GM23248 (cell line): ENCODE measurements around the gene SH3GL3. TPM values are rescaled to one million over a fixed set of nuclear protein-coding genes. Genes with fewer than 3 reads are reported as not detected.
A peak's percentile ranks its signal among the peaks of the same experiment; 100 is the strongest.

Experiments used
- DNase-seq: peaks from one replicate; pipeline ENCODE4 v3.0.0-alpha.2; 2015
- H2AFZ ChIP-seq: fragments of 200-600 bp; sonication (generic); 2 replicates; pipeline ENCODE4 v1.6.1; 2016; ENCODE audit warnings: antibody characterized with exemption
- H3F3A ChIP-seq: fragments of 200-600 bp; sonication (generic); 2 replicates; pipeline ENCODE4 v1.6.1; 2016; ENCODE audit warnings: mild to moderate bottlenecking, antibody characterized with exemption, mixed run types; ENCODE audit not compliant: insufficient read depth
- H3K27ac ChIP-seq: fragments of 200-600 bp; sonication (generic); 2 replicates; pipeline ENCODE4 v1.5.1; 2016; ENCODE audit warnings: mild to moderate bottlenecking
- H3K27me3 ChIP-seq: fragments of 200-600 bp; sonication (generic); replicated peaks from 2 replicates; pipeline ENCODE4 v1.6.1; 2016; ENCODE audit warnings: mild to moderate bottlenecking; ENCODE audit not compliant: insufficient read depth
- H3K36me3 ChIP-seq: fragments of 200-600 bp; sonication (generic); 2 replicates; pipeline ENCODE4 v1.6.1; 2016; ENCODE audit warnings: low read depth, mild to moderate bottlenecking
- H3K4me1 ChIP-seq: fragments of 200-600 bp; sonication (generic); 2 replicates; pipeline ENCODE4 v1.6.1; 2016; ENCODE audit warnings: mild to moderate bottlenecking; ENCODE audit not compliant: insufficient read depth
- H3K4me2 ChIP-seq: fragments of 200-600 bp; sonication (generic); one replicate; pipeline ENCODE4 v1.6.1; 2016; ENCODE audit warnings: mild to moderate bottlenecking; ENCODE audit not compliant: unreplicated experiment
- H3K4me3 ChIP-seq: fragments of 200-600 bp; sonication (generic); 2 replicates; pipeline ENCODE4 v1.5.1; 2016; ENCODE audit warnings: mild to moderate bottlenecking
- H3K79me2 ChIP-seq: fragments of 200-600 bp; sonication (generic); 2 replicates; pipeline ENCODE4 v1.6.1; 2016; ENCODE audit warnings: mild to moderate bottlenecking; ENCODE audit not compliant: insufficient read depth
- H3K9ac ChIP-seq: fragments of 200-600 bp; sonication (generic); 2 replicates; pipeline ENCODE4 v1.6.1; 2016; ENCODE audit warnings: mild to moderate bottlenecking
- H3K9me2 ChIP-seq: fragments of 200-600 bp; sonication (generic); 2 replicates; pipeline ENCODE4 v1.6.1; 2016; ENCODE audit warnings: mixed run types, mild to moderate bottlenecking, moderate library complexity; ENCODE audit not compliant: insufficient read depth
- H3K9me3 ChIP-seq: fragments of 200-600 bp; sonication (generic); one replicate; pipeline ENCODE4 v1.6.1; 2017; ENCODE audit warnings: low read depth
- H4K20me1 ChIP-seq: fragments of 200-600 bp; sonication (generic); 2 replicates; pipeline ENCODE4 v1.6.0; 2016; ENCODE audit not compliant: insufficient read depth
- EZH2 ChIP-seq: fragments of 200-600 bp; sonication (generic); IDR thresholded peaks from 2 replicates; pipeline ENCODE4 v1.6.1; 2018; ENCODE audit warnings: antibody characterized with exemption, mild to moderate bottlenecking; ENCODE audit not compliant: insufficient read depth, poor library complexity, severe bottlenecking
- EZH2phosphoT487 ChIP-seq: fragments of 200-600 bp; sonication (generic); IDR thresholded peaks from 2 replicates; pipeline ENCODE4 v1.6.1; 2018; ENCODE audit warnings: antibody characterized with exemption, moderate library complexity, mild to moderate bottlenecking, low read depth; ENCODE audit not compliant: insufficient read depth
- WGBS, 2 experiments: methylation state at CpG; one replicate each; pipeline ENCODE4 v1.1.6; 2015 to 2017; ENCODE audit warnings: low lambda C conversion rate in 2 of 2, low coverage in 1 of 2; ENCODE audit errors: missing lambda C conversion rate in 2 of 2; 5-methylcytosine and 5-hydroxymethylcytosine counted together
- in situ Hi-C: fragments of 300-500 bp; cut with MboI; formaldehyde crosslinking; loops from 2 replicates; pipeline ENCODE4 v1.15.0; 2020
- polyA plus RNA-seq: library from polyadenylated mRNA; unstranded; fragments of >200 nt; fragmentation: Nextera tagmentation; extraction: Ambion mirVana; gene quantifications from 2 replicates; pipeline ENCODE4 v1.2.1, GENCODE V29; 2016
- total RNA-seq: library from RNA; depleted of rRNA; stranded (reverse); fragments of >200 nt; shearing (Covaris generic); gene quantifications from 2 replicates; pipeline ENCODE4 v1.2.3, GENCODE V29; 2014; rRNA removed

The SH3GL3 gene, protein sequence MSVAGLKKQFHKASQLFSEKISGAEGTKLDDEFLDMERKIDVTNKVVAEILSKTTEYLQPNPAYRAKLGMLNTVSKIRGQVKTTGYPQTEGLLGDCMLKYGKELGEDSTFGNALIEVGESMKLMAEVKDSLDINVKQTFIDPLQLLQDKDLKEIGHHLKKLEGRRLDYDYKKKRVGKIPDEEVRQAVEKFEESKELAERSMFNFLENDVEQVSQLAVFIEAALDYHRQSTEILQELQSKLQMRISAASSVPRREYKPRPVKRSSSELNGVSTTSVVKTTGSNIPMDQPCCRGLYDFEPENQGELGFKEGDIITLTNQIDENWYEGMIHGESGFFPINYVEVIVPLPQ
- total RNA-seq (not detected in 2 replicates), polyA plus RNA-seq (0.27 and 0.28 TPM in 2 replicates)

GRCh38 chr15:83446904-83447709 lies at the start of gene SH3GL3:
TSS of gene SH3GL3 (plus strand) at chr15:83447341. CDS start at chr15:83447534, 193 bp downstream.
- H3K79me2 ChIP-seq, result no peaks in the 10 kb centered on the region
- H3K9ac ChIP-seq, result peak within 1 kb of the TSS; percentile 43
- peak within 1 kb of the TSS; percentile 84 for H3K4me2 ChIP-seq
- H3K4me3 ChIP-seq, result peak within 1 kb of the TSS; percentile 74
- DNase-seq, result peak; percentile 93
- H3F3A ChIP-seq, result peaks cover 11% of the 10 kb centered on the region; the same call in 1 of the 2 replicates
- no peaks in the 10 kb centered on the region for H4K20me1 ChIP-seq
- no peak for TF ChIP-seq EZH2phosphoT487
- no peak for TF ChIP-seq EZH2
- H2AFZ ChIP-seq, result peak within 1 kb of the TSS; percentile 84
- no peaks in the 10 kb centered on the region for H3K36me3 ChIP-seq
- in situ Hi-C loops, result no loop called here
- no peaks in the 10 kb centered on the region for H3K9me2 ChIP-seq
- H3K9me3 ChIP-seq, result no peaks in the 10 kb centered on the region
- H3K4me1 ChIP-seq, result 0 out of 2 replicates have a peak, but pooled peaks cover 3% of the 10 kb centered on the region
- H3K27me3 ChIP-seq, result peaks cover 14% of the 10 kb centered on the region
- 2% methylated on average over 54 to 62 of the region's 68 CpGs for WGBS, 2 experiments
- no peak within 1 kb of the TSS for H3K27ac ChIP-seq

GRCh38 chr15:83398626-83399025 lies 48.5 kb upstream of the SH3GL3 start:
- H3K9me2 ChIP-seq, result no peaks in the 10 kb centered on the region
- TF ChIP-seq EZH2phosphoT487, result no peak
- TF ChIP-seq EZH2, result no peak
- H3K4me3 ChIP-seq, result no peak overlapping the region
- H3F3A ChIP-seq, result no peaks in the 10 kb centered on the region
- DNase-seq, result peak; percentile 86
- H4K20me1 ChIP-seq, result no peaks in the 10 kb centered on the region
- H3K9me3 ChIP-seq, result no peaks in the 10 kb centered on the region
- H3K27ac ChIP-seq, result no peak overlapping the region
- H3K27me3 ChIP-seq, result peaks cover 2% of the 10 kb centered on the region; the same call in 1 of the 2 replicates
- peak overlapping the region; percentile 18 for H3K4me2 ChIP-seq
- WGBS, 2 experiments, result 3 to 5% methylated on average over 8 of the region's 8 CpGs
- peaks cover 9% of the 10 kb centered on the region for H3K4me1 ChIP-seq
- no peaks in the 10 kb centered on the region for H3K36me3 ChIP-seq
- no peak overlapping the region for H3K9ac ChIP-seq
- in situ Hi-C loops, result no loop called here
- no peaks in the 10 kb centered on the region for H3K79me2 ChIP-seq
- H2AFZ ChIP-seq, result no peak overlapping the region

GRCh38 chr15:83404121-83404520 lies 43.0 kb upstream of the SH3GL3 start:
- Histone ChIP-seq H3K27ac (no peak overlapping the region), H2AFZ (no peak overlapping the region), H3K9ac (no peak overlapping the region), H3K9me3 (no peaks in the 10 kb centered on the region), H3F3A (no peaks in the 10 kb centered on the region), H3K79me2 (no peaks in the 10 kb centered on the region), H3K36me3 (no peaks in the 10 kb centered on the region), H3K4me2 (no peak overlapping the region), H4K20me1 (no peaks in the 10 kb centered on the region), H3K27me3 (peaks cover 7% of the 10 kb centered on the region; the same call in 1 of the 2 replicates), H3K9me2 (no peaks in the 10 kb centered on the region), H3K4me3 (no peak overlapping the region), H3K4me1 (no peaks in the 10 kb centered on the region)
- TF ChIP-seq EZH2, result no peak
- WGBS, 2 experiments, result 23 to 25% methylated on average over 3 of the region's 3 CpGs
- no peak for DNase-seq
- in situ Hi-C loops, result loop anchor here (10.0 kb wide), 1 partner anchor 149 kb away; no protein-coding TSS in a partner anchor

GRCh38 chr15:83410532-83410931 lies 36.6 kb upstream of the SH3GL3 start:
- H3K9me3 ChIP-seq, result no peaks in the 10 kb centered on the region
- H3F3A ChIP-seq, result no peaks in the 10 kb centered on the region
- H3K79me2 ChIP-seq, result no peaks in the 10 kb centered on the region
- no peak overlapping the region for H3K4me2 ChIP-seq
- H2AFZ ChIP-seq, result no peak overlapping the region
- no peak overlapping the region for H3K4me3 ChIP-seq
- H4K20me1 ChIP-seq, result no peaks in the 10 kb centered on the region
- no peak overlapping the region for H3K9ac ChIP-seq
- no peak for TF ChIP-seq EZH2
- no peak for TF ChIP-seq EZH2phosphoT487
- H3K27me3 ChIP-seq, result peaks cover 4% of the 10 kb centered on the region; the same call in 1 of the 2 replicates
- no peak overlapping the region for H3K27ac ChIP-seq
- H3K9me2 ChIP-seq, result no peaks in the 10 kb centered on the region
- no peaks in the 10 kb centered on the region for H3K4me1 ChIP-seq
- in situ Hi-C loops, result no loop called here
- 39 to 47% methylated on average over 5 to 6 of the region's 6 CpGs for WGBS, 2 experiments
- H3K36me3 ChIP-seq, result no peaks in the 10 kb centered on the region
- DNase-seq, result no peak
